Endothelial cell of umbilical vein (primary cell): ENCODE measurements around the gene BCR. TPM values are rescaled to one million over a fixed set of nuclear protein-coding genes. Genes with fewer than 3 reads are reported as not detected.

ENCODE experiments used
- BruUV-seq: library from RNA; stranded (reverse); fragments of 400-500 nt; replicated peaks from 2 replicates; lab custom pipeline; 2021; lab: Mats Ljungman, UMichigan
- CTCF ChIA-PET: fragments of 300-600, 350-600 bp; sonication (Branson Sonifier 250); formaldehyde crosslinking; loops from one replicate; lab custom pipeline; 2021; ENCODE audit warnings: antibody characterized with exemption, inconsistent platforms; lab: Charles Lee
- POLR2A ChIA-PET: fragments of 300-600, 350-600 bp; sonication (Branson Sonifier 250); formaldehyde crosslinking; loops from one replicate; lab custom pipeline; 2021; ENCODE audit warnings: antibody characterized with exemption, inconsistent platforms; lab: Charles Lee
- DNase-seq: peaks from one replicate; pipeline ENCODE4 v3.0.0-alpha.2; 2011; ENCODE audit warnings: low read depth, low spot score
- FAIRE-seq: peaks from 2 replicates; lab custom pipeline; 2011; peaks lifted over from hg19 to GRCh38; lab: Jason Lieb, UNC
- H2AFZ ChIP-seq: 2 replicates; pipeline ENCODE4 v1.6.0; 2012; ENCODE audit warnings: low read depth, low read length, control low read depth, inconsistent platforms
- H3K27ac ChIP-seq: 2 replicates; pipeline ENCODE4 v1.5.1; 2011; ENCODE audit warnings: low read depth, mild to moderate bottlenecking, control low read depth, low read length, moderate library complexity; ENCODE audit not compliant: insufficient read depth
- H3K27me3 ChIP-seq, 2 experiments: 2 replicates each; pipeline versions ENCODE4 v1.6.0 to v1.6.1; 2011; ENCODE audit warnings: low read length in 2 of 2, mixed read lengths in 1 of 2; ENCODE audit not compliant: control insufficient read depth in 2 of 2, insufficient read depth in 2 of 2
- H3K36me3 ChIP-seq, 2 experiments: 2 replicates in 1 of 2; 3 replicates in 1 of 2; pipeline ENCODE4 v1.5.1; 2011; ENCODE audit warnings: low read length in 2 of 2, mild to moderate bottlenecking in 1 of 2, moderate library complexity in 1 of 2; ENCODE audit not compliant: control insufficient read depth in 2 of 2, insufficient read depth in 2 of 2; ENCODE audit errors: extremely low read depth in 1 of 2
- H3K4me1 ChIP-seq: 3 replicates; pipeline ENCODE4 v1.5.1; 2011; ENCODE audit warnings: mild to moderate bottlenecking, low read length; ENCODE audit not compliant: control insufficient read depth, insufficient read depth; ENCODE audit errors: extremely low read depth
- H3K4me2 ChIP-seq: 2 replicates; pipeline ENCODE4 v1.6.1; 2011; ENCODE audit warnings: low read length, control low read depth, mixed read lengths; ENCODE audit not compliant: insufficient read depth
- H3K4me3 ChIP-seq, 3 experiments: fragments of 200-600 bp in 1 of 3; sonication (generic), shearing (Covaris generic) in 1 of 3; replicated peaks in 1 of 3; 2 replicates each; pipeline ENCODE4 v1.5.1; 2011 to 2016; ENCODE audit warnings: control low read depth in 3 of 3, low read length in 3 of 3, mild to moderate bottlenecking in 2 of 3, inconsistent platforms in 1 of 3, low read depth in 1 of 3, moderate library complexity in 1 of 3; ENCODE audit not compliant: insufficient read depth in 1 of 3
- H3K79me2 ChIP-seq: 2 replicates; pipeline ENCODE4 v1.6.0; 2012; ENCODE audit warnings: low read length, inconsistent platforms; ENCODE audit not compliant: control insufficient read depth, insufficient read depth
- H3K9ac ChIP-seq: replicated peaks from 2 replicates; pipeline ENCODE3; 2011; ENCODE audit warnings: low read length, control low read depth; ENCODE audit not compliant: insufficient read depth; ENCODE audit errors: extremely low read depth
- H3K9me1 ChIP-seq: replicated peaks from 3 replicates; pipeline ENCODE4 v1.6.0; 2011; ENCODE audit warnings: mild to moderate bottlenecking, low read length; ENCODE audit not compliant: control insufficient read depth, insufficient read depth; ENCODE audit errors: extremely low read depth
- H3K9me3 ChIP-seq: replicated peaks from 2 replicates; pipeline ENCODE4 v1.5.1; 2012; ENCODE audit warnings: low read length, inconsistent platforms; ENCODE audit not compliant: control insufficient read depth, insufficient read depth
- H4K20me1 ChIP-seq: replicated peaks from 2 replicates; pipeline ENCODE3; 2011; ENCODE audit warnings: mild to moderate bottlenecking, low read length; ENCODE audit not compliant: control insufficient read depth, insufficient read depth; ENCODE audit errors: extremely low read depth
- EZH2 ChIP-seq: IDR thresholded peaks from 2 replicates; pipeline ENCODE4 v1.6.1; 2012; ENCODE audit warnings: borderline replicate concordance, low read depth, mild to moderate bottlenecking, moderate library complexity, low read length, inconsistent platforms; ENCODE audit not compliant: severe bottlenecking
- FOS ChIP-seq: IDR thresholded peaks from 2 replicates; pipeline ENCODE4 v1.6.1; 2011; ENCODE audit warnings: mild to moderate bottlenecking, low read length, moderate library complexity, borderline replicate concordance; ENCODE audit not compliant: insufficient read depth
- GATA2 ChIP-seq: IDR thresholded peaks from 2 replicates; pipeline ENCODE4 v1.7.0; 2011; ENCODE audit warnings: low read depth, mild to moderate bottlenecking, moderate library complexity, mixed read lengths, low read length; ENCODE audit not compliant: insufficient read length, insufficient read depth
- JUN ChIP-seq: IDR thresholded peaks from 2 replicates; pipeline ENCODE4 v1.6.1; 2011; ENCODE audit warnings: borderline replicate concordance, low read depth; ENCODE audit not compliant: insufficient read length, insufficient read depth
- MYC ChIP-seq: IDR thresholded peaks from one replicate; pipeline ENCODE4 v1.6.1; 2011; ENCODE audit warnings: mild to moderate bottlenecking, low read depth, low read length
- POLR2A ChIP-seq: IDR thresholded peaks from 2 replicates; pipeline ENCODE4 v1.6.1; 2012; ENCODE audit warnings: low read depth, mild to moderate bottlenecking, control low read depth, low read length
- POLR2AphosphoS5 ChIP-seq: IDR thresholded peaks from 2 replicates; pipeline ENCODE4 v1.6.1; 2012; ENCODE audit warnings: low read depth, mild to moderate bottlenecking, control low read depth, low read length, moderate library complexity; ENCODE audit not compliant: insufficient read depth
- dilution Hi-C: fragments of 300-500 bp; cut with MboI; formaldehyde crosslinking; loops from one replicate; pipeline ENCODE4 v1.15.0; 2019; ENCODE audit warnings: low sequenced_read_pairs; ENCODE audit not compliant: extremely low pct_ligation_motif_present
- intact Hi-C: fragments of 100-400 bp; cut with micrococcal nuclease; formaldehyde crosslinking; loops from one replicate; pipeline ENCODE4 v1.10.0; 2022
- polyA plus RNA-seq, 4 experiments: library from polyadenylated mRNA; depleted of rRNA in 3 of 4; stranded (reverse) in 3 of 4; unstranded in 1 of 4; fragments of >200 nt; gene quantifications; 2 replicates each; pipeline versions ENCODE4 v1.2.1 to v1.2.3, GENCODE V29; 2011 to 2012; ENCODE audit warnings: missing spikeins in 1 of 4
- total RNA-seq: library from RNA; stranded (reverse); gene quantifications from 2 replicates; pipeline ENCODE4 v1.2.3, GENCODE V29; 2021
- TF ChIP-seq, protein P1 (sequence below): IDR thresholded peaks from 2 replicates; pipeline ENCODE4 v1.6.1; 2011; ENCODE audit not compliant: insufficient read depth, insufficient read length
- TF ChIP-seq, protein P2 (sequence below), 2 donors: IDR thresholded peaks; 1 replicate in 1 of 2; 2 replicates in 1 of 2; pipeline ENCODE4 v1.5.1; 2011; ENCODE audit warnings: low read length in 2 of 2, mild to moderate bottlenecking in 2 of 2, moderate library complexity in 2 of 2, control low read depth in 1 of 2, inconsistent platforms in 1 of 2, low read depth in 1 of 2; ENCODE audit not compliant: insufficient read depth in 1 of 2; ENCODE audit errors: extremely low read depth in 1 of 2

BCR gene
- total and polyA plus RNA-seq, 2 donors (not counting 3 experiments of a cell fraction or from before 2014, with no cell fraction given), result 129 to 141 TPM

DNA sequence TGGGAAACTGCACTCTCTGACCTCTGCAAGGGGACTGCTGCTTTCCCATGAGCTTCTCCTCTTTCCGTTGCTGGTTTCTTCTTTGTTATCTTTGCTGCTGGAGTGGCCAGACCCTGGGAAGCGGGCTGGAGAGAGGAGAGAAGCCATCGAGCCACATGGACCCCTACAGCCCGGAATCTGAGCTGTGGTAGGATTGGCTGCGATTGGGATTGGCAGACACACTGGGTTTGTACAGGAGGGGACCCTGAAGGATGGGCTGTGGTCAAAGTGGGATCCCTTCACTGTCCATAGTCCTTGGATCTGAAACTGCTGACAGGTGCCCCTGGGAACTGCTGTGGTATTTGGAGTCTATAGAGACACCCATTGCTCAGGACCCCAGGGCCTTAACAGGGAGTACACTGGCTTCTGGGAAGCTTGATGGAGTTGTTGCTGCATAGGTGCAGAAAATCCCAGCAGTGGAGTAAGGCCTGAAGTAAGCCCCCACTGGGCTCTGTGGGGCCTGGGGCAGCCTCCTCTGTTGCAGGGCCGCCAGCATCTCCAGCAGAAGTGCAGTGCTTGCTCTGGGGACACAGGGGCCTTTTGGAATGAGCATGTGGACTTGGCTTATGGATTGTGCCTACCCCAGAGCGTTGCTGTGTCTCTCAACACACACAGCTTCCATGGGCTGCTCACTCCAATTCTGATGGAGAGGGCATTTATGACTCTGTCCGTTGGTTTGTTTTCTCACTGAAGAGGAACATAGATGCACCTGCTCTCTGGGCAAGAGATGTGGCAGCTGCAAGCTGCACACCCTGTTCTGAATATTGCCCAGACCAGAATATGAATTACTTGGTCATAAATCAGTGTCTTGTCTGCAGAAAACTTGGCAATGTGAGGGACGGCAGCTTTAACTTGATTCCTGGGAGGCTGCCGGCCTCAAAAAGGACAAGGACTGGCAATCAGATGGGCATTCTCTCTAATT is 32.0 kb downstream of the BCR start:
- BruUV-seq, result no TSS peak
- FAIRE-seq (no peak), DNase-seq (no peak)
- no peaks in the 10 kb centered on the region for H4K20me1 ChIP-seq
- TF ChIP-seq JUN, result no peak
- TF ChIP-seq POLR2AphosphoS5, result no peak
- no peak for TF ChIP-seq FOS
- TF ChIP-seq, protein P1, sequence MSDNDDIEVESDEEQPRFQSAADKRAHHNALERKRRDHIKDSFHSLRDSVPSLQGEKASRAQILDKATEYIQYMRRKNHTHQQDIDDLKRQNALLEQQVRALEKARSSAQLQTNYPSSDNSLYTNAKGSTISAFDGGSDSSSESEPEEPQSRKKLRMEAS, result no peak
- TF ChIP-seq, protein P2, sequence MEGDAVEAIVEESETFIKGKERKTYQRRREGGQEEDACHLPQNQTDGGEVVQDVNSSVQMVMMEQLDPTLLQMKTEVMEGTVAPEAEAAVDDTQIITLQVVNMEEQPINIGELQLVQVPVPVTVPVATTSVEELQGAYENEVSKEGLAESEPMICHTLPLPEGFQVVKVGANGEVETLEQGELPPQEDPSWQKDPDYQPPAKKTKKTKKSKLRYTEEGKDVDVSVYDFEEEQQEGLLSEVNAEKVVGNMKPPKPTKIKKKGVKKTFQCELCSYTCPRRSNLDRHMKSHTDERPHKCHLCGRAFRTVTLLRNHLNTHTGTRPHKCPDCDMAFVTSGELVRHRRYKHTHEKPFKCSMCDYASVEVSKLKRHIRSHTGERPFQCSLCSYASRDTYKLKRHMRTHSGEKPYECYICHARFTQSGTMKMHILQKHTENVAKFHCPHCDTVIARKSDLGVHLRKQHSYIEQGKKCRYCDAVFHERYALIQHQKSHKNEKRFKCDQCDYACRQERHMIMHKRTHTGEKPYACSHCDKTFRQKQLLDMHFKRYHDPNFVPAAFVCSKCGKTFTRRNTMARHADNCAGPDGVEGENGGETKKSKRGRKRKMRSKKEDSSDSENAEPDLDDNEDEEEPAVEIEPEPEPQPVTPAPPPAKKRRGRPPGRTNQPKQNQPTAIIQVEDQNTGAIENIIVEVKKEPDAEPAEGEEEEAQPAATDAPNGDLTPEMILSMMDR (IDR thresholded peaks at IDR 0.05; ENCODE audit: extremely low read depth in 1 of 2, insufficient read depth in 1 of 2, low read depth in 1 of 2, low read length in 2 of 2), result no peak
- no peak for TF ChIP-seq EZH2
- no peak for TF ChIP-seq GATA2
- no peak for TF ChIP-seq MYC
- TF ChIP-seq POLR2A, result no peak
- H3K9ac ChIP-seq, result no peak overlapping the region
- H3K79me2 ChIP-seq, result peaks cover 88% of the 10 kb centered on the region
- no peaks in the 10 kb centered on the region for H3K9me1 ChIP-seq
- no peaks in the 10 kb centered on the region for H3K27me3 ChIP-seq
- H3K9me3 ChIP-seq, result no peaks in the 10 kb centered on the region
- H3K4me1 ChIP-seq, result peaks cover 52% of the 10 kb centered on the region
- H3K27ac ChIP-seq, result peak overlapping the region; percentile 84
- CTCF ChIA-PET, result interaction anchor here (1.3 to 6.2 kb wide), 4 partner anchors 14 to 70 kb away, joined by 3 to 41 read pairs (median 4); partner anchors contain the start of gene BCR
- H3K36me3 ChIP-seq, result peaks cover 2 to 7% of the 10 kb centered on the region in 2 experiments
- dilution Hi-C loops, result no loop called here
- no peak overlapping the region for H3K4me3 ChIP-seq
- POLR2A ChIA-PET, result no interaction called here
- no peak overlapping the region for H3K4me2 ChIP-seq
- H2AFZ ChIP-seq, result no peak overlapping the region
- intact Hi-C loops, result no loop called here
